GM21717 (cell line): Measurements from ENCODE around the gene MEGF11.
"Not testable (repeated sequence)": the region's sequence is repeated elsewhere in the genome, so short reads cannot be mapped to it uniquely, and the experiment has no call there.

Experiments
- ATAC-seq: cut with Tn5 transposase; IDR thresholded peaks from one replicate; pipeline ENCODE4 v1.9.1; 2021; ENCODE audit warnings: mild to moderate bottlenecking, moderate library complexity; ENCODE audit not compliant: unreplicated experiment

The MEGF11 gene

DNA sequence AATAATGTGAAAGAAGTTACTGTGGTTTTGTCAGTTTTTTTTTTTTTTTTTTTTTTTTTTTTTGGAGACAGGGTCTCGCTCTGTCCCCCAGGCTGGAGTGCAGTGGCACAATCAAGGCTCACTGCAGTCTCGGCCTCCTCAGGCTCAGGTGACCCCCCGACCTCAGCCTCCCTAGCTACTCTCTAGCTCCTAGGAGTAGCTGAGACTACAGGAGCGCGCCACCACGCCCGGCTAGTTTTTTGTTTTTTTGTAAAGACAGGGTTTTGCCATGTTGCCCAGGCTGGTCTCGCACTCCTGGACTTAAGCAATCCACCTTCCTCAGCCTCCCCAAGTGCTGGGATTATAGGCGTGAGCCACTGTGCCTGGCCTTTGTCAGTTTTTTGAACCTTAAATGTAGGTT, 381.7 kb downstream of the MEGF11 start:
- ATAC-seq = not testable (repeated sequence)

GRCh38 chr15:65870889-65871533, 382.5 kb downstream of the MEGF11 start:
- ATAC-seq = no peak

- ATAC-seq = no peak
These were observed 383.3 kb downstream of the MEGF11 start for GRCh38 chr15:65869954-65870871.

DNA sequence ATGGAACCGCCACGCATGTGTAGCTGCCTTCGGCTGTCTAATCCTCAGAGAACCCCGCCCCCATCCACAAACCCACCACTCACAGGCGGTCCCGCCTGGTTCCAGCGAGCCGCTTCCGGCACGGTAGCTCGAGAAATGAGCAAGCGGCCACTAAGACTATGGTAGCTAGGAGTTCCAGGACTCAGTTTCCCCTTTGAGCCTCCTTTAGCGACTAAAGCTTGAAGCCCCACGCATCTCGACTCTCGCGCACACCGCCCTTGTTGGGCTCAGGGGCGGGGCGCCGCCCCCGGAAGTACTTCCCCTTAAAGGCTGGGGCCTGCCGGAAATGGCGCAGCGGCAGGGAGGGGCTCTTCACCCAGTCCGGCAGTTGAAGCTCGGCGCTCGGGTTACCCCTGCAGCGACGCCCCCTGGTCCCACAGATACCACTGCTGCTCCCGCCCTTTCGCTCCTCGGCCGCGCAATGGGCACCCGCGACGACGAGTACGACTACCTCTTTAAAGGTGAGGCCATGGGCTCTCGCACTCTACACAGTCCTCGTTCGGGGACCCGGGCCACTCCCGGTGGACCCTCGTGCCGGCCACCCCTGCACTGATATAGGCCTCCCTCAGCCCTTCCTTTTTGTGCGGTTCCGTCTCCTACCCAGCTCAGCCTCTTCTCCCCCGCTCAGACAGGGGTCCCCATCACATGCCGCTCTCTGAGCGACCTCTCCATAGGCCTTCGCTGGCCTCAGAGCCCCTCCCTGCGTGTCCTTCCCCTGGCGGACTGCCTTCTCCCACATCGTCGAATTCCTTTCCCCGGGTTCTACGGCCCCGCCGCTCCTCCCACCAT, 384.2 kb downstream of the MEGF11 start, which contains the start of gene RAB11A:
RAB11A (plus strand) TSS at position 366 of the 828 bp plus-strand sequence; CDS start at position 461, 95 bp downstream.
- peak; percentile 75 for ATAC-seq

DNA sequence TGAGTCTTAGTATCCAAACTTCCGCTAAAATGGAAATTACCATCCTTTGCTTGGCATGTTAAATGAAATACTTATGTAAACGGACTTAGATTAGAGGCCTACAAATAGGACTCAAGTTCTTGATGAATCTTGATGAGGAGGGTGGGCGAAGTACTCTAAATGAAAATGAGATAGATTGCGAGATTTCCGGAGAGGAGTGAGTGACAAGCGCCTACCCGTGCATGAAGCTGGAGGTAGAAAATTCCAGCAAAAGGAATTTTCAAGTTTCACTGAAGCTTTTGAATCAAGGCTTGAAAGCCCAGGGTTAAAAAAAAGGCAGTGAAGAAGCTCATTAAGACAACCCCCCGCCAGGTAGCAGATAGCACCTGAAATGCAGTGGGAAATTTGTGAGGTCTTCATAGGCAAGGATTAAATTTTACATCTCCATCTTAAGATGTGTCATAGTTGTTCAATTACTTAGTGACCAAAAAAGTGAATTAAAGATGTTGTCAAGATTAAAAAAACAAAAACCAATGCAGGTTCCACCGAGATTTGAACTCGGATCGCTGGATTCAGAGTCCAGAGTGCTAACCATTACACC, 384.9 kb downstream of the MEGF11 start:
- no peak for ATAC-seq

- ATAC-seq = not testable (repeated sequence)
These were observed 385.6 kb downstream of the MEGF11 start for GRCh38 chr15:65867933-65868332.

GRCh38 chr15:65867244-65867643, 386.3 kb downstream of the MEGF11 start:
- ATAC-seq = no peak

DNA sequence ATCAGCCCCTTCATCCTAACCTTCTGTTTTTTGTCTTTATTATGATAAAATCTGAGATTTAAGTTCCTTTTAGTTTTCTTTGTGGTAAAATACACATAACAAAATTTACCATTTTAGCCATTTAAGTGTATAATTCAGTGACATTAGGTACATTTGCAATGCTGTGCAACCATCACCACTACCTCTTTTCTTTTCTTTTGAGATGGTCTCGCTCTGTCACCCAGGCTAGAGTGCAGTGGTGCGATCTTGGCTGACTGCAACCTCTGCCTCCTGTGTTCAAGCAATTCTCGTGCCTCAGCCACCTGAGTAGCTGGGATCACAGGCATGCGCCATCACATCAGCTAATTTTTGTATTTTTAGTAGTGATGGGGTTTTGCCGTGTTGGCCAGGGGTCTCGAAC, 390.4 kb downstream of the MEGF11 start:
- no peak for ATAC-seq

- peak; percentile 63 for ATAC-seq
These were observed 390.9 kb downstream of the MEGF11 start for GRCh38 chr15:65862682-65863081.

- no peak for ATAC-seq
These were observed 395.7 kb downstream of the MEGF11 start for GRCh38 chr15:65857718-65858402.

DNA sequence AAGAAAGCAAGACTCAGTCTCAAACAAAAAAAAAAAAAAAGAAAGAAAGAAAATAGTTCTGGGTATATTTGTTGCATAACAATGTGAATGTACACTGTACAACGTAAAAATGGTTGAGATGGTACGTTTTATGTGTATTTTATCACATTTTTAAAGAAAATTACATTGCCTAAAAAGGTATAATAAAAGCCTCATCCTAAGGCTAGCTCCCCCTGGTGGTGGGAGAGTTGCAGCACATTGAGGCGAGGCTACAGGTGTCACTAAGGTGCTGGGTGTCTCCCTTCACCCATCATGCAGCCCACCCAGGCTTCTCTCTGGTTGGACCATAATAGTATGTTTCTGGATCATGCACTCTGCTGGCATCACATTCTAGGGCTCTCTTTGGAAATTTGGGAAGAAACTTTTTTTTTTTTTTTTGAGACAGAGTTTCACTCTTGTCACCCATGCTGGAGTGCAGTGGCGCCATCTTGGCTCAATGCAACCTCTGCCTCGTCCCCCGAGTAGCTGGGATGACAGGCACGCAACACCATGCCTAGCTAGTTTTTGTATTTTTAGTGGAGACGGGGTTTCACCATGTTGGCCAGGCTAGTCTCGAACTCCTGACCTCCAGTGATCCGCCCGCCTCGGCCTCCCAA, 396.6 kb downstream of the MEGF11 start:
- no peak for ATAC-seq

DNA sequence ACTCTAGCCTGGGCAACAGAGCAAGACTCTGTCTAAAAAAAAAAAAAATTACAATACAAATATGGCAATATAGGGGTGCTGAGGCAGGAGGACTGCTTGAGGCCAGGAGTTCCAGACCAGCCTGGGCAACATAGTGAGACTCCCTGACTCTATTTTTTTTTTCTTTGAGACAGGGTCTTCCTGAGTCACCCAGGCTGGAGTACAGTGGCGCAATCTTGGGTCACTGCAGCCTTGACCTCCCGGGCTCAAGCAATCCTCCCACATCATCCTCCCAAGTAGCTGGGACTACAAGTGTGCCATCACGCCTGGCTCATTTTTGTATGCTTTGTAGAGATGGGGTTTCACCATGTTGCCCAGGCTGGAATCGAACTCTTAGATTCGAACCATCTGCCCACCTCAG, 401.6 kb downstream of the MEGF11 start:
- ATAC-seq = no peak

- ATAC-seq = no peak
These were observed 405.6 kb downstream of the MEGF11 start for GRCh38 chr15:65847989-65848388.

- no peak for ATAC-seq
These were observed 407.6 kb downstream of the MEGF11 start for GRCh38 chr15:65845826-65846519.
